Skin epidermis (tissue), 12 donors: ENCODE results near the gene MPV17L.
"Not testable (repeated sequence)": the region's sequence is repeated elsewhere in the genome, so short reads cannot be mapped to it uniquely, and the experiment has no call there.

ENCODE experiments used
- H3K27ac ChIP-seq, 21 experiments: fragments of 200-600 bp; sonication (generic) in 11 of 21; one replicate each; pipeline ENCODE4 v1.5.0; 2020; ENCODE audit warnings: mild to moderate bottlenecking in 3 of 21, inconsistent platforms in 2 of 21, moderate library complexity in 2 of 21
- H3K4me3 ChIP-seq, 7 experiments: fragments of 200-600 bp; sonication (generic) in 2 of 7; one replicate each; pipeline ENCODE4 v1.5.0; 2020; ENCODE audit warnings: inconsistent platforms in 2 of 7, mild to moderate bottlenecking in 2 of 7, moderate library complexity in 1 of 7

Gene MPV17L

DNA sequence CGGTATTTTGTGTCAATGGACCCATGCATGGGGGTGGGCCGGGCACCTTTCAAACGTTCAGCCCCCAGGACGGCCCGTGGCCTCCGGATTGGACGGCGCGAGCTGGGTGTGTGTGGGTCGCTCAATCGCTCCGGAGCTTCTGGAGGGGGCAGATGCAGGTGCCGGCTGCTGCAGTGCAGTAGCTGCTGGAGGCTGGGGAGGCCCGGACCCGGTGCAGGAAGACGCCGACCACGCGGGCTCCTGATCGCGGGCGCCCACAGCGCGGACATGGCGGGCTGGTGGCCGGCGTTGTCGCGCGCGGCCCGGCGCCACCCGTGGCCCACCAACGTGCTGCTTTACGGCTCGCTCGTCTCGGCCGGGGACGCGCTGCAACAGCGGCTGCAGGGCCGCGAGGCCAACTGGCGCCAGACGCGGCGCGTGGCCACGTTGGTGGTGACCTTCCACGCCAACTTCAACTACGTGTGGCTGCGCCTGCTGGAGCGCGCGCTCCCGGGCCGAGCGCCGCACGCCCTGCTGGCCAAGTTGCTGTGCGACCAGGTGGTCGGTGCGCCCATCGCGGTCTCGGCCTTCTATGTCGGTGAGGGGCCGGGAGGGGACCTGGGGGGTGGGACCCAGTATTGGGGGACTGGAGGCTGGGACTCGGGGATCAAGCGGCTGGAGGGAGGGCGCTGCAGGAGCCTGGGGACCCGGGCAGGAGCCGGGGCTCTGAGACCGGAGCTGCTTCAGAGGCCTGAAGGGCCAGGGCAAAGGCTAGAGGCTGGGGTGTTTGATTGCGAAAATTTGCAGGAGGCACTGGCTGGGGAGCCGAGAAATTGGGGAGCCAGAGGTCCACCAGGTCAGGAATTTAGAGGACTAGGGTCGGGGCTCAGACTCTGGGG lies at the start of gene MPV17L:
TSS of gene MPV17L (plus strand) at position 124 of the 878 bp plus-strand sequence. CDS start at position 268, 144 bp downstream.
- peak within 1 kb of the TSS in 11 of 21 experiments; percentile 13 to 81 (median 64) for H3K27ac ChIP-seq
- peak within 1 kb of the TSS; percentile 26 to 65 (median 41) for H3K4me3 ChIP-seq

DNA sequence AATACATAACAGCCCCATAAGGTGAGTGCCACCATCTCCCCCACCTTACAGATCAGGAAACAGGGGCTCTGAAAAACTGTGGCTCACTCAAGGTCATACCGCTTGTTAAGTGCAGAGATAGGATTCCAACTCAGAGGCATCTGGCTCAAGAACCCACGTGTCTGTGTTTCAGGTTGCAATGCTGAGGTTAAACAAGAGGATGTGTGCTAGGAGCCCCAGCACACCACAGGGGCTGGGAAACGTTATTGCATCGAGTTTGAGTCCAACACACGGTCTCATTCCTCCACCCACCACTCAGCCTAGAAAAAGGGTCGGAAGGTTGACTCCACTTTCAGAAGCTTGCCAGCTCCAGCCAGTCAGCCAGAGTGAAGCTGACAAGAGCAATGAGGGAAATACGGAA lies 46.8 kb upstream of the MPV17L start:
- H3K4me3 ChIP-seq, H3K27ac ChIP-seq: not testable (repeated sequence)

DNA sequence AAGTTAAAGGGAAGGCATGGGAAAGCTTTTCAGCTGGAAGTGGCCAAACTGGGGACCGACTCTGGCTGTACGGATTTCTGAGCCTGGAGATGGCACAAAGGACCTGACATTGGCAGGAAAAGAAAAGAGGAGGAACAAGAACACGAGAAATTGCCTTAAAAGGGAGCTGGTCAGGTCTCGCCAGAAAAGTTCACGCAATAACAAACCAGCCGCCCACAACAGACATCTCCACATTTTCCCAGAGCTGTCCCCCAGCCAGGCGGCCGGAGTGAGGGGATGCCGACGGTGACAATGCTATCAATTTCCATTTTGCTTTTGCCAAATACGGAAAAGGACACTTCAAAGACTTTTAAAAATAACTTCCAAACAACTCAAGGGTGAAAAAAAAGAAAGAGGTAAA lies 44.3 kb upstream of the MPV17L start:
- not testable (repeated sequence) for H3K27ac ChIP-seq, H3K4me3 ChIP-seq

DNA sequence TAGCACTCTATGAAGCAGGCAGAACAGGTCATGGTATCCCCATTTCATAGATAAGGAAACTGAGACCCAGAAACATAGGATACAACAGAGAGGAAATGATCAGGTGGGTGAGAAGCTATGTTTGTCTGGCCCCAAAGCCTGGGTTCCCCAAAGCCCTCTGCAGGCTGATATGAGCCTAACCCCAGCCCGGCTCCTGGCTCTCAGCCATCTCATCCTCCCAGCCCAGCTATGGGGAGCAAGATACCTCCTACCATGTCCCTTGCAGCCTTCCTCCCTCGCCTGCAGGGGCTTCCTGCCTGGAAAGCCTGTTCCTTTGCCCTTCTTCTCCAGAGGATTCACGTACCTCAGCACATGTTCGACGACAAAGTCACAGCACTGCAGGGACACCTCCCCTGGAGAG lies 43.8 kb upstream of the MPV17L start:
- not testable (repeated sequence) for H3K4me3 ChIP-seq, H3K27ac ChIP-seq

DNA sequence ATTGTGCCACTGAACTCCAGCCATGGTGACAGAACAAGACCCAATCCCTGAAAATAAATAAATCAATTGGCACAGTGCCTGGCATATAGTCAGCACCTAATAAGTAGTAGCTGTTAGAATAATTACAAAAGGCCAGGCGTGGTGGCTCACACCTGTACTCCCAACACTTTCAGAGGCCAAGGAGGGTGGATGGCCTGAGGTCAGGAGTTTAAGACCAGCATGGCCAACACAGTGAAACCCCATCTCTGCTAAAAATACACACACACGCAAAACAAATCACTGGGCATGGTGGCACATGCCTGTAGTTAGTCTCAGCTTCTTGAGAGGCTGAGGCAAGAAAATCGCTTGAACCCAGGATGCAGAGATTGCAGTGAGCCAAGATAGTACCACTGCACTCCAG lies 42.7 kb upstream of the MPV17L start:
- not testable (repeated sequence) for H3K4me3 ChIP-seq, H3K27ac ChIP-seq

DNA sequence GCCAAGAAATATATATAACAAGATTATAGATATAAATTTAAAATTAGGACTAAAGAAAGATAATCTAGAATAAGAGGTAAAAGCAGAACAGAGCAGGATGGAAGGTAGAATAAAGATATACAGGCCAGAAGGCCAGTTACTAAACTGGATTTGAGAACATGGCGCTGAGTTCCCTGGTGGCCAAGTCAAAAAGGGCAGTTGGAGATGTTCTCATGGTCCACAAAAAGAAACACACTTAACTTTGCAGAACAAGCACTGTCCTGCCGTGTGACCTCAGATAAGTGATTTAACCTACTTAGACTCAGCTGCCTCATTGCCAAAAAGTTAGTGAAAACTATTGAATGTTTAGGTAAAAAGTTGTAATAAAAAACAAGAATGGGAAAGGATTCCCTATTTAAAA lies 40.7 kb upstream of the MPV17L start:
- H3K4me3 ChIP-seq, H3K27ac ChIP-seq: not testable (repeated sequence)

DNA sequence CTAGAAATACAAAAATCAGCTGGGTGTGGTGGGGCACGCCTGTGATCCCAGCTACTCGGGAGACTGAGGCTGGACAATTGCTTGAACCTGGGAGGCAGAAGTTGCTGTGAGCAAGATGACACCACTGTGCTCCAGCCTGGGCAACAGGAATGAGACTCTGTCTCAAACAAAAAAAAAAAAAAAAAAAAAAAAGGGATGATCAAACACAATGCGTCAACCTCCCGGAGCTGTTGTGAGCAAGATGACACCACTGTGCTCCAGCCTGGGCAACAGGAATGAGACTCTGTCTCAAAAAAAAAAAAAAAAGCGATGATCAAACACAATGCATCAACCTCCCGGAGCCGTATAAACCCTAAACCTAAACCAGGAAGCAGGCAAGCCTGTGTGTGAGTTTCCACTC lies 38.1 kb upstream of the MPV17L start:
- H3K27ac ChIP-seq, result not testable (repeated sequence)

DNA sequence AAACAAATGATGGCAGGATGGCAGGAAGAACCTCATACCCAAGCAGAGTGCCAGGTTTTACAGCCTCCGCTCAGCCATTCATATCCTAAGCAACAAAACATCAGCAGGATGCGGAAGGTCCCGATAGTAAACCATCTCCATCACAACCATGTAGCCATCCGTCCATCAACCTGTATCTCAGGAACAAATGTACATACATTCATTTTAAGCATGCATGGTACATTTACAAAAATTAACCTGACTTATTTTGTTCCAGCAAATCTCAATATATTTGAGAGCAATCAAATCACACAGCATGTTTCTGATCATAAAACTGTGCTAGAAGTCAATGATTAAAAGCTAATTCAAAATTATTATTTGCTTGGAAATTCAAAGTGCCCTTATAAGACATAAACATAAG lies 17.4 kb upstream of the MPV17L start, which contains the start of gene NPIPA5:
TSS of gene NPIPA5 (minus strand) at position 101 of the 400 bp plus-strand sequence. CDS start at position 101, 0 bp downstream.
- not testable (repeated sequence) for H3K4me3 ChIP-seq, H3K27ac ChIP-seq

More for the DNA sequence above, 38.1 kb upstream of the MPV17L start:
- H3K4me3 ChIP-seq, result not testable (repeated sequence)

DNA sequence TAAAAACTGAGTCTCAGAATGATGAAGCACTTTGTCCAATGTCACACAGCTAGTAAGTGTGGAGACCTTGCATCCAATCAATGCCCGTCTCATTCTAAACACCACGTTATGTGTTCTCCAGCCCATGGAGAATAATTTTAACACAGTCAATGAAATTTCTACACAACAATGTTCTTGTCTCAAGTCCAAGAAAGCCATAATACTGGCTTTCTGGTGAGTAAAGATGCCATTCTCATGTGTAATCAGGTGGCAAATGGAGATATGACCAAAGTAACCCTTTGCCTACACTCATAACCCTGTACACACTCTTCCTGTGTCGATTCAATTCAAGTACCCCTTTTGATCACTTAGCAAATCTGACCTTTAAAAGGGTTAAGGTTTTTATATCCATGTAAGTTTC lies 12.7 kb upstream of the MPV17L start:
- not testable (repeated sequence) for H3K4me3 ChIP-seq, H3K27ac ChIP-seq

DNA sequence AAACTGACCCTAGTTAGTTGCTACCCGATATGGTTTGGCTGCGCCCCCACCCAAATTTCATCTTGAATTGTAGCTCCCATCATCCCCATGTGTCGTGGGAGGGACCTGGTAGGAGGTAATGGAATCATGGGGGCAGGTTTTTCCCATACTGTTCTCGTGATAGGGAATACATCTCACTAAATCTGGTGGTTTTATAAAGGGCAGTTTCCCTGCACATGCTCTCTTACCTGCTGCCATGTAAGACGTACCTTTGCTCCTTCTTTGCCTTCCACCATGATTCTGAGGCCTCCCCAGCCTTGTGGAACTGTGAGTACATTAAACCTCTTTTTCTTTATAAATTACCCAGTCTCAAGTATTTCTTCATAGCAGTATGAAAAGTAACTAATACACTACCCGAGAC lies 7.5 kb upstream of the MPV17L start:
- not testable (repeated sequence) for H3K4me3 ChIP-seq, H3K27ac ChIP-seq

DNA sequence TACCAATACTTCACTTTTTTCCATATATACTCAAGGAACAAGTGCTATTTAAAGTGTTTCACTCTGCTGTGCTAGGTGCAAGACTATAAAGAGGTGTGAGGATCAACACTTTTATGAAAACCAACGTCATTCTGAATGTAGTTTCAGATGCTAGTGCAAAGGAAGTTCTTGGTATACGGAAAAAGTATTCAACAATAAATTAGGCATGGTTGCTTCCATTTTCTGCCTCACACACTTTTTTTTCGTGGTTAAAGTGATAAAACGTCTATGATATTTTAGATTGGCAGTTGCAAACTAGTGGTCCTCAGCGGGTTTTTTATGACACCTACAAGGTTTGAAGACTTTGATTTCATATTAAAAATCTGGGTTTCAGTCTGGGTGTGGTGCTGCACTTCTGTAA lies 5.6 kb upstream of the MPV17L start:
- not testable (repeated sequence) for H3K4me3 ChIP-seq, H3K27ac ChIP-seq

DNA sequence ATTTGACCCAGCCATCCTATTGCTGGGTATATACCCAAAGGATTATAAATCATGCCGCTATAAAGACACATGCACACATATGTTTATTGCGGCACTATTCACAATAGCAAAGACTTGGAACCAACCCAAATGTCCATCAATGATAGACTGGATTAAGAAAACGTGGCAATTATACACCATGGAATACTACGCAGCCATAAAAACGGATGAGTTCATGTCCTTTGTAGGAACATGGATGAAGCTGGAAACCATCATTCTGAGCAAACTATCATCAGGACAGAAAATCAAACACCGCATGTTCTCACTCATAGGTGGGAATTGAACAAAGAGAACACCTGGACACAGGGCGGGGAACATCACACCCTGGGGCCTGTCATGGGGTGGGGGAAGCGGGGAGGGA lies 2.5 kb upstream of the MPV17L start:
- H3K27ac ChIP-seq, H3K4me3 ChIP-seq: not testable (repeated sequence)

DNA sequence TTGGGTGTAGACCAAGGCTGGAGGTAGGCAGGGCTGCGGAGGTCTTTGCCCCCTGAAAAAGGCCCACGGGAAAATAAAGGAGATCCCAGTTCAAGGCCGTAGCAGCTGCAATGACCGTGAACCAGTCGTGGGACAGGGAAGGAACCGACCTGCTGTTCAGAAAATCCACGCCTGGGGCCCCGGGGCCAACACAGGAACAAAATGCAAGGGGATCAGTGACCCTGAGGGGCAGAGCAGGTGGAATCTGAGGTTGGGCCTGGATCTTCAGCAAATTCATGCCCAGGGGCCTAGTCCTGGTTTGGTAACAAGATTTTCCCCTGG lies 915 bp downstream of the MPV17L start:
- Histone ChIP-seq H3K4me3 (peak overlapping the region in 3 of 7 experiments; percentile 30 to 65 (median 45)), H3K27ac (peak overlapping the region in 8 of 21 experiments; percentile 53 to 81 (median 72))

DNA sequence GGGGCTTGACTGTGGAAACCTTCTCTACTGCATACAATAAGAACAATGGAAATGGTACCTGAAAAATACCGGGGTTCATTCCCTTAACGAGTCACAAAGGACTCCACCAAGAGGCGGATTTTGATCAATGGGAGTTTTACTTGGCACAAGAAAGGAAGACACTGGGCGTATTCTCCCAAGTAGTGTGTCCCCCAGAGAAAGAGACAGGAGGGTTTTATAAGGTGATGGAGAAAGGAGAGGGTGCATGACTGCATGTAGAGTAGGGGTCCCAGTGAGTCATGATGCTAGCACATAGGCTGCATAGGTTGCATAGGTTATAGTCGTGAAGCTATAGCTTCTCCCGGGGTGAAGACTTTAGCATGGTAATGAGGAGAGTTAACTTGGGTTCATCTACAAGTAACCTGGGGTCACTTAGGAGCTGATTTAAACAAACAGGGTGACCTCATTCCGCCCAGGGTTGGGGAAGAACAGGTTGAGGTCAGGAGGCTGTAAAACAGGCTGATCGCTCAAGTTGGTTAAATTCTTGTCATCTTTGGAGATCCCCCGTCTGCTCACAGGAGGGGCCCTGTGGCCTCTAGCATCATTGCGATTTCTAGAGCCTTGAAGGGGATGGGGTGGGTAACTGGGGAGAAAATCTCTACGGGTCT lies 1.5 kb downstream of the MPV17L start:
- Histone ChIP-seq H3K4me3 (no peak overlapping the region), H3K27ac (no peak overlapping the region)

DNA sequence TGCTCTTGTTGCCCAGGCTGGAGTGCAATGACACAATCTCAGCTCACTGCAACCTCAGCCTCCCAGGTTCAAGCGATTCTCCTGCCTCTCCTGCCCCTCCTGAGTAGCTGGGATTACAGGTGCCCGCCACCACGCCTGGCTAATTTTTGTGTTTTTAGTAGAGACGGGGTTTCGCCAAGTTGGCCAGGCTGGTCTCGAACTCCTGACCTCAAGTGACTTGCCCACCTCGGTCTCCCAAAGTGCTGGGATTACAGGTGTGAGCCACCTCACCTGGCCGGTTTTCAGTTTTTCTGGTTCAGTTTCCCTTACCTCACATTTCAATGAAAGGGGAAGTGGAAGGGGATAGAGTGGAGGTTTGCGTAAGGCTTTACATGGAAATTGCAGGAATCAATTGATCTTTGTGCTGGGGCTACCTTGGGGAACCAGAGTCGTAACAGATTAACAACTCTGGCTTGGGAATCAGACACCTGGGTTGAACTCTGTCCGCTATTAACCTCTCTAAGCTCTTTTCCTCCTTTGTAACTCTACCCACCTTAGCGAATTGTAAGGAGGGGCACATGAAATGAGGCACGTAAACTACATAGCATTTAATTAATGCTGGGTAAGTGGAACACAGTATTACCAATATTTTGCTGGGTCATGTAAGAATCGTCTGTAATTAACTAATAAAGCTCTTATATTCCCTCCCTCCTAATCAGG lies 3.2 kb downstream of the MPV17L start:
- H3K27ac ChIP-seq, result no peak overlapping the region
- H3K4me3 ChIP-seq, result no peak overlapping the region

DNA sequence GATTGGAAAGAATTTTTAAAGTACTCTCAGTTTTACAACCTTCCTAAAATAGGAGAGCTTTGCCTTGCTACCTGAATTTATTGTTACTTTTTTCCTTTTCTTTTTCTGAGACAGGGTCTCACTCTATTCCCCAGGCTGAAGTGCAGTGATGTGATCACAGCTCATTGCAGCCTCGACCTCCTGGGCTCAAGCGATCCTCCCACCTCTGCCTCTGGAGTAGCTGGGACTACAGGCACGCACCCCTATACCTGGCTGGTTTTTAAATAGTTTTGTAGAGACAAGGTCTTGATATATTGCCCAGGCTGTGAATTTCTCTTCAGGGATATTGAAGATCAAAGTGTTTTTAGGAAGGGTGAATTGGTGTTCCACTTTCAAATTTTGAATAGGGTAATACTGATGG lies 3.8 kb downstream of the MPV17L start:
- no peak overlapping the region for H3K27ac ChIP-seq
- H3K4me3 ChIP-seq, result no peak overlapping the region

DNA sequence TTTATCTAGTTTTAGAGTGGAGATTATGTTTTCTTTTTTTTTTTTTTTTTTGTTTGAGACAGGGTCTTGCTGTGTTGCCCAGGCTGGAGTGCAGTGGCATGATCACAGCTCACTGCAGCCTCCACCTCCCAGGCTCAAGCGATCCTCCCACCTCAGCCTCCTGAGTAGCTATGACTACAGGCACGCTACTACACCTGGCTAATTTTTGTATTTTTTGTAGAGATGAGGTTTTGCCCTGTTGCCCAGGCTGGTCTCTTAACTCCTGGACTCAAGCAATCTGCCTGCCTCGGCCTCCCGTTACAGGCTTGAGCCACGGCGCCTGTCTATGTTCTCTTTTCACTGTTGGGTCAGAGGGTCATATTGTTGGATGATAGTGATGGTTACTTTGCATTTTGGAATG lies 4.8 kb downstream of the MPV17L start:
- not testable (repeated sequence) for H3K27ac ChIP-seq, H3K4me3 ChIP-seq

DNA sequence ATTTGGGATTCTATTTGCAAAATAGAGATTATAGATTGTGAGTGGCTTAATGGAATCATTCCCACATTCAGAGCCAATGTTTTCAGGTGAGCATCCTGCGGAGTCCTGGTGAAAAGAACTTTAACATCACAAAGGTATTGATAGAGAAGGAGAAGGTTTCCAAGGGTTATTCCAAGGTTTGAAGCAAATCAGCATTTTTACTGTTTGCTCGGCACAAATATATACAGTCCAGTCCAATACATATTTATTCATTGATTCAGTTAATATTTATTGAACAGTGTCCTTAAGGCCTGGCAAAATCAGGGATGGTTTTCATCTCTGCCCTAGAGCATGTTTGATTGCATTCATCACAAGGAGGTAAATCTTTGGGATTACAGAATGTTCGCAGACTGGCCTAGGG lies 6.4 kb downstream of the MPV17L start:
- no peak overlapping the region for H3K4me3 ChIP-seq
- H3K27ac ChIP-seq, result no peak overlapping the region

DNA sequence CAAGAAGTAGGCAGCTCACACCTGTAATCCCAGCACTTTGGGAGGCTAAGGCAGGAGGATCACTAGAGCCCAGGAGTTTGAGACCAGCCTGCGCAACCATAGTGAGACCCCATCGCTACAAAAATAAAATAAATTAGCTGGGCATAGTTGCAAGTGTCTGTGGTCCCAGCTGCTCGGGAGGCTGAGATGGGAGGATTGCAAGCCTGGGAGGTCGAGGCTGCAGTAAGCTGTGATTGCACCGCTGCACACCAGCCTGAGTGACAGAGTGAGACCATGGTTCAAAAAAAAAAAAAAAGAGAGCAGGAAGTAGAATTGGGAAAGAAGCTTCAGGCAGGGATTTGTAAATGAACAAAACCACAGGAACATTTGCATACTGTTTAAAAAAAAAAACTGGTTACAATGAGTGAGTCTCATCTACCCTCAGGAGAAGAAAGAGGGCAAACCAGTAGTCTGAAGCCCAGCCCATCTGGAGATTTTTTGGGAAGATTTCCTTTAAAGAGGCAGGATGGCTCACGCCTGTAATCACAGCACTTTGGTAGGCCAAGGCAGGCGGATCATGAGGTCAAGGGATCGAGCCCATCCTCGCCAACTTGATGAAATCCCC lies 7.9 kb downstream of the MPV17L start:
- Histone ChIP-seq H3K27ac (no peak overlapping the region), H3K4me3 (no peak overlapping the region)

DNA sequence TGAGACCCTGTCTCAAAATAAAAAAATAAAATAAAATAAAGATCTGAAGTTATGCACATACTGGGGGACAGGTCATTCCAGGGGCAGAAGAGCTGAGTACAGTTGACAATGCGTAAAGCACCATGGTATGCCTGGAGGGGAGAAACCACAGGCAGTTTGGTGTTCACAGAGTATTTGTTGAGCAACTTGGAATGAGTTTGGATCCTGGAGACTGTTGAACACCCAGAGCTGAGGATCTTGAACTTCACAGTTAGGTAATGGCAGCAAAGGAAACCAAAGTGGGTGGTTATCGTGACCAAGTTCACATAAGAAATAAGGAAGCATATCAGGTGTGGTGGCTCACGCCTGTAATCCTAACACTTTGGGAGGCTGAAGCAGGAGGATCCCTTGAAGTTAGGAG lies 8.5 kb downstream of the MPV17L start:
- not testable (repeated sequence) for H3K27ac ChIP-seq, H3K4me3 ChIP-seq
